NT2/D1 (cell line): ENCODE results near the gene MAP1LC3C.

Experiments used
- YY1 ChIP-seq: IDR thresholded peaks from 2 replicates; pipeline ENCODE4 v1.6.1; 2011; ENCODE audit not compliant: insufficient read length, insufficient read depth
- ZNF274 ChIP-seq: IDR thresholded peaks from 2 replicates; pipeline ENCODE4 v1.6.1; 2011; ENCODE audit warnings: mild to moderate bottlenecking, low read depth, low read length

GRCh38 chr1:241998412-241998921 lies 431 bp downstream of the MAP1LC3C start:
- no peak for TF ChIP-seq YY1
- TF ChIP-seq ZNF274: no peak
